ENCODE results near the gene TMEM120B.

DNA sequence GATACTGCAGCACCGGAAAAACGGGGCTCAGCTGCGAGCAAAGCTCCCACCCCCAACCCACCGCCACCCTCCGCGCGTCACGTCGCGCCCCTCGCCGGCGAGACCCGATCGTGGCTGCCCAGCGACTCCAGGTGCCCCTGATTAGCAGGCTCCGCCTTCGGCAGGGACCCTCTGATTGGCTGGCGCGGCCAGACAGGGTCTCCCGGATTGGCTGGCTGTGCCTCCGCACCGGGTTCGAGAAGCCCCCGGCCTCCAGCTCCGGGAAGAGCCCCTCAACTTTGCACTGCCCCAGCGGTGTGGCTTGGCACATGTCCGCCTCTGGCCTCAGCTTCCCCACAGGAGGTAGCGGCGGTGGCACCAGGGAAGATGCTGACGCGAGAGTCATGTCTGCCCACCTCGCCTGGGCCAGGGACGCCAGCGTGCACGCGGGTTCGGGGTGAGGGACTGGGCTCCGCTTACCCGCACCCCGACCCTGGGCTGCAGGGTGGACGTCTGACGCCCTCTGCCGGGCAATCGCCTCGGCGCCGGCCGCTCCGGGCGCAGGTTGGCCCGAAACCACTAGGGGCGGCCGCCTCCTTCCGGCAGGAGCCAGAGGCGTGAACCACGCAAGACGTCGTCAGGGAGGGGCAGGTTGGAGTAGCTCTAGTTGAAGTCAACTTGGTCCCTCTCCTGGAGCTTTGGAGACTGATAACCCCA, 81.4 kb downstream of the TMEM120B start:
- TF ChIP-seq POLR2AphosphoS5 (IDR thresholded peaks at IDR 0.05; ENCODE audit: low read depth, low read length) (no peak), POLR2A (IDR thresholded peaks at IDR 0.05; ENCODE audit: low read depth, low read length) (no peak; the same call in 1 of the 2 replicates)
